HEK293 (cell line): Measurements from ENCODE around the gene METTL25.
A peak's percentile ranks its signal among the peaks of the same experiment; 100 is the strongest.

Experiments used
- BCL11B ChIP-seq: fragments of 450-650 bp; formaldehyde crosslinking; IDR thresholded peaks from 2 replicates; pipeline ENCODE4 v1.5.1; 2016; ENCODE audit warnings: low read depth, missing biosample characterization, missing genetic modification characterization
- GLIS2 ChIP-seq: fragments of 450-650 bp; formaldehyde crosslinking; IDR thresholded peaks from 2 replicates; pipeline ENCODE4 v1.5.1; 2016; ENCODE audit warnings: missing biosample characterization, missing genetic modification characterization
- HOXA7 ChIP-seq: sonication (generic); formaldehyde crosslinking; IDR thresholded peaks from 2 replicates; pipeline ENCODE4 v1.8.1; 2022; ENCODE audit warnings: missing genetic modification reagents, borderline replicate concordance
- KLF17 ChIP-seq: fragments of 450-650 bp; formaldehyde crosslinking; IDR thresholded peaks from 2 replicates; pipeline ENCODE4 v1.5.1; 2016; ENCODE audit warnings: missing biosample characterization, missing genetic modification characterization
- KLF7 ChIP-seq: fragments of 450-650 bp; formaldehyde crosslinking; IDR thresholded peaks from 2 replicates; pipeline ENCODE4 v1.5.1; 2016; ENCODE audit warnings: missing biosample characterization, missing genetic modification characterization, borderline replicate concordance
- RBAK ChIP-seq: fragments of 450-650 bp; formaldehyde crosslinking; IDR thresholded peaks from 2 replicates; pipeline ENCODE4 v1.5.1; 2016; ENCODE audit warnings: missing biosample characterization, missing genetic modification characterization
- REPIN1 ChIP-seq: fragments of 450-650 bp; formaldehyde crosslinking; IDR thresholded peaks from 2 replicates; pipeline ENCODE4 v1.5.1; 2017; ENCODE audit warnings: missing biosample characterization, missing genetic modification characterization, low read depth
- SALL2 ChIP-seq: fragments of 450-650 bp; formaldehyde crosslinking; IDR thresholded peaks from 2 replicates; pipeline ENCODE4 v1.5.0; 2017; ENCODE audit warnings: missing biosample characterization, mild to moderate bottlenecking, missing genetic modification characterization, borderline replicate concordance
- SCRT1 ChIP-seq: fragments of 450-650 bp; formaldehyde crosslinking; IDR thresholded peaks from 2 replicates; pipeline ENCODE4 v1.5.1; 2016; ENCODE audit warnings: missing biosample characterization, missing genetic modification characterization, borderline replicate concordance
- SP2 ChIP-seq: fragments of 450-650 bp; formaldehyde crosslinking; IDR thresholded peaks from 2 replicates; pipeline ENCODE4 v1.5.1; 2016; ENCODE audit warnings: missing biosample characterization, missing genetic modification characterization
- ZBTB21 ChIP-seq: fragments of 450-650 bp; formaldehyde crosslinking; IDR thresholded peaks from 2 replicates; pipeline ENCODE4 v1.5.1; 2017; ENCODE audit warnings: missing biosample characterization, missing genetic modification characterization
- ZBTB8A ChIP-seq: fragments of 450-650 bp; formaldehyde crosslinking; IDR thresholded peaks from 2 replicates; pipeline ENCODE4 v1.5.1; 2016; ENCODE audit warnings: missing biosample characterization, missing genetic modification characterization
- ZFHX2 ChIP-seq: fragments of 450-650 bp; formaldehyde crosslinking; conservative IDR thresholded peaks from 2 replicates; pipeline ENCODE4 v1.5.1; 2016; ENCODE audit warnings: missing biosample characterization, missing genetic modification characterization
- ZFP41 ChIP-seq: fragments of 450-650 bp; formaldehyde crosslinking; IDR thresholded peaks from 2 replicates; pipeline ENCODE4 v1.5.1; 2016; ENCODE audit warnings: missing biosample characterization, missing genetic modification characterization, borderline replicate concordance
- ZIC2 ChIP-seq: fragments of 450-650 bp; formaldehyde crosslinking; IDR thresholded peaks from 2 replicates; pipeline ENCODE4 v1.5.1; 2016; ENCODE audit warnings: missing biosample characterization, missing genetic modification characterization
- ZNF114 ChIP-seq: fragments of 450-650 bp; formaldehyde crosslinking; IDR thresholded peaks from 2 replicates; pipeline ENCODE4 v1.5.0; 2017; ENCODE audit warnings: missing biosample characterization, missing genetic modification characterization
- ZNF121 ChIP-seq: fragments of 450-650 bp; formaldehyde crosslinking; IDR thresholded peaks from 2 replicates; pipeline ENCODE4 v1.5.1; 2016; ENCODE audit warnings: missing biosample characterization, missing genetic modification characterization
- ZNF155 ChIP-seq: fragments of 450-650 bp; formaldehyde crosslinking; IDR thresholded peaks from 2 replicates; pipeline ENCODE4 v1.5.1; 2016; ENCODE audit warnings: missing biosample characterization, missing genetic modification characterization
- ZNF157 ChIP-seq: fragments of 450-650 bp; formaldehyde crosslinking; IDR thresholded peaks from 2 replicates; pipeline ENCODE4 v1.5.1; 2016; ENCODE audit warnings: missing biosample characterization, missing genetic modification characterization
- ZNF211 ChIP-seq: fragments of 450-650 bp; formaldehyde crosslinking; IDR thresholded peaks from 2 replicates; pipeline ENCODE4 v1.5.1; 2016; ENCODE audit warnings: low read depth, missing biosample characterization, missing genetic modification characterization
- ZNF214 ChIP-seq: fragments of 450-650 bp; formaldehyde crosslinking; IDR thresholded peaks from 2 replicates; pipeline ENCODE4 v1.5.1; 2017; ENCODE audit warnings: missing biosample characterization, mild to moderate bottlenecking, missing genetic modification characterization, borderline replicate concordance
- ZNF266 ChIP-seq: fragments of 450-650 bp; formaldehyde crosslinking; IDR thresholded peaks from 2 replicates; pipeline ENCODE4 v1.5.1; 2016; ENCODE audit warnings: missing biosample characterization, missing genetic modification characterization, low read depth
- ZNF280C ChIP-seq: fragments of 450-650 bp; formaldehyde crosslinking; IDR thresholded peaks from 2 replicates; pipeline ENCODE4 v1.5.1; 2016; ENCODE audit warnings: missing biosample characterization, missing genetic modification characterization
- ZNF292 ChIP-seq: fragments of 450-650 bp; formaldehyde crosslinking; IDR thresholded peaks from 2 replicates; pipeline ENCODE4 v1.5.1; 2016; ENCODE audit warnings: low read depth, missing biosample characterization, missing genetic modification characterization, borderline replicate concordance
- ZNF350 ChIP-seq: fragments of 450-650 bp; formaldehyde crosslinking; IDR thresholded peaks from 2 replicates; pipeline ENCODE4 v1.5.0; 2017; ENCODE audit warnings: missing biosample characterization, mild to moderate bottlenecking, missing genetic modification characterization
- ZNF514 ChIP-seq: fragments of 450-650 bp; formaldehyde crosslinking; IDR thresholded peaks from 2 replicates; pipeline ENCODE4 v1.5.1; 2016; ENCODE audit warnings: missing biosample characterization, missing genetic modification characterization
- ZNF521 ChIP-seq: fragments of 450-650 bp; formaldehyde crosslinking; IDR thresholded peaks from 2 replicates; pipeline ENCODE4 v1.5.1; 2017; ENCODE audit warnings: missing biosample characterization, mild to moderate bottlenecking, missing genetic modification characterization
- ZNF530 ChIP-seq: fragments of 450-650 bp; formaldehyde crosslinking; IDR thresholded peaks from 2 replicates; pipeline ENCODE4 v1.5.1; 2016; ENCODE audit warnings: low read depth, missing biosample characterization, missing genetic modification characterization
- ZNF555 ChIP-seq: fragments of 450-650 bp; formaldehyde crosslinking; conservative IDR thresholded peaks from 2 replicates; pipeline ENCODE4 v1.5.1; 2017; ENCODE audit warnings: missing biosample characterization, mild to moderate bottlenecking, missing genetic modification characterization, inconsistent platforms
- ZNF596 ChIP-seq: fragments of 450-650 bp; IDR thresholded peaks from 2 replicates; pipeline ENCODE4 v1.5.0; 2018; ENCODE audit warnings: missing biosample characterization, mild to moderate bottlenecking, missing genetic modification characterization, moderate library complexity
- ZNF600 ChIP-seq: fragments of 450-650 bp; formaldehyde crosslinking; IDR thresholded peaks from 2 replicates; pipeline ENCODE4 v1.5.1; 2016; ENCODE audit warnings: missing biosample characterization, missing genetic modification characterization
- ZNF624 ChIP-seq: fragments of 450-650 bp; formaldehyde crosslinking; IDR thresholded peaks from 2 replicates; pipeline ENCODE4 v1.5.1; 2017; ENCODE audit warnings: missing biosample characterization, missing genetic modification characterization
- ZNF664 ChIP-seq: fragments of 450-650 bp; formaldehyde crosslinking; IDR thresholded peaks from 2 replicates; pipeline ENCODE4 v1.5.1; 2016; ENCODE audit warnings: missing biosample characterization, missing genetic modification characterization
- ZNF692 ChIP-seq: fragments of 450-650 bp; formaldehyde crosslinking; IDR thresholded peaks from 2 replicates; pipeline ENCODE4 v1.5.1; 2016; ENCODE audit warnings: missing biosample characterization, missing genetic modification characterization
- ZNF777 ChIP-seq: fragments of 450-650 bp; formaldehyde crosslinking; IDR thresholded peaks from 2 replicates; pipeline ENCODE4 v1.5.1; 2017; ENCODE audit warnings: missing biosample characterization, missing genetic modification characterization, borderline replicate concordance
- ZNF791 ChIP-seq: fragments of 450-650 bp; formaldehyde crosslinking; IDR thresholded peaks from 2 replicates; pipeline ENCODE4 v1.5.1; 2016; ENCODE audit warnings: missing biosample characterization, missing genetic modification characterization
- ZNF837 ChIP-seq: fragments of 450-650 bp; formaldehyde crosslinking; IDR thresholded peaks from 2 replicates; pipeline ENCODE4 v1.5.1; 2016; ENCODE audit warnings: missing biosample characterization, missing genetic modification characterization
- ZSCAN16 ChIP-seq: fragments of 450-650 bp; formaldehyde crosslinking; IDR thresholded peaks from 2 replicates; pipeline ENCODE4 v1.5.1; 2016; ENCODE audit warnings: missing biosample characterization, missing genetic modification characterization

METTL25 gene

GRCh38 chr12:82358200-82359114, at the start of gene METTL25, which contains the start of gene CCDC59 (continued):
- peak; percentile 96 for TF ChIP-seq ZBTB21
- TF ChIP-seq ZNF292: no peak
- TF ChIP-seq ZNF777 (tag by site-specific recombination): no peak; the same call in 1 of the 2 replicates
- TF ChIP-seq ZNF692 (tag by site-specific recombination): peak; percentile 87
- peak; percentile 98 for TF ChIP-seq ZFHX2
- no peak; the same call in 1 of the 2 replicates for TF ChIP-seq REPIN1 (tag by site-specific recombination)
- no peak for TF ChIP-seq ZNF211 (tag by site-specific recombination)
- TF ChIP-seq BCL11B (tag by site-specific recombination): 0 out of 2 replicates have a peak, but pooled peaks have one; percentile 63
- TF ChIP-seq ZNF114 (tag by site-specific recombination): no peak
- TF ChIP-seq ZNF555 (tag by site-specific recombination): no peak
- no peak for TF ChIP-seq ZNF521 (tag by site-specific recombination)
- TF ChIP-seq ZNF350 (tag by site-specific recombination): no peak
- TF ChIP-seq ZNF121 (tag by site-specific recombination): 0 out of 2 replicates have a peak, but pooled peaks have one; percentile 34
- TF ChIP-seq GLIS2 (tag by site-specific recombination): peak; percentile 73
- no peak for TF ChIP-seq ZNF157 (tag by site-specific recombination)
- TF ChIP-seq ZBTB8A: peak; percentile 74
- no peak; the same call in none of the 2 replicates for TF ChIP-seq ZIC2 (tag by site-specific recombination)
- TF ChIP-seq ZNF664 (tag by site-specific recombination): peak; percentile 45; the same call in 1 of the 2 replicates
- TF ChIP-seq ZNF837 (tag by site-specific recombination): no peak
- TF ChIP-seq SCRT1 (tag by site-specific recombination): 0 out of 2 replicates have a peak, but pooled peaks have one; percentile 70
- no peak for TF ChIP-seq ZSCAN16 (tag by site-specific recombination)
- no peak; the same call in 1 of the 2 replicates for TF ChIP-seq ZNF266 (tag by site-specific recombination)
- no peak for TF ChIP-seq HOXA7 (CRISPR knock-in tag)
- no peak for TF ChIP-seq ZNF155 (tag by site-specific recombination)
- peak; percentile 86 for TF ChIP-seq ZNF600 (tag by site-specific recombination)
- TF ChIP-seq ZFP41 (tag by site-specific recombination): no peak
- TF ChIP-seq KLF7 (tag by site-specific recombination): peak; percentile 88
- TF ChIP-seq ZNF514 (tag by site-specific recombination): no peak
- TF ChIP-seq KLF17: peak; percentile 94
- TF ChIP-seq SP2 (tag by site-specific recombination): peak; percentile 49
- TF ChIP-seq ZNF624 (tag by site-specific recombination): no peak
- no peak for TF ChIP-seq ZNF530 (tag by site-specific recombination)
- no peak for TF ChIP-seq ZNF596 (tag by site-specific recombination)
- TF ChIP-seq ZNF791: no peak
- no peak for TF ChIP-seq SALL2 (tag by site-specific recombination)
- TF ChIP-seq RBAK: no peak
- TF ChIP-seq ZNF214 (tag by site-specific recombination): no peak
- no peak for TF ChIP-seq ZNF280C (tag by site-specific recombination)
